Measurements from ENCODE around the gene PSTPIP1. TPM values are rescaled to one million over a fixed set of nuclear protein-coding genes. Genes with fewer than 3 reads are reported as not detected.

Gene PSTPIP1
- total RNA-seq, 1 experiment from 2014 or later = 1.2 TPM

GRCh38 chr15:77010857-77011256 is 15.9 kb downstream of the PSTPIP1 start:
- H3K27me3 Mint-ChIP-seq (ENCODE audit: insufficient read depth, unreplicated experiment) = no peaks in the 10 kb centered on the region
- DNase-seq (ENCODE audit: unreplicated experiment) = no peak
- H3K4me1 Mint-ChIP-seq (ENCODE audit: insufficient read depth, unreplicated experiment) = no peaks in the 10 kb centered on the region
- H3K4me3 Mint-ChIP-seq (ENCODE audit: unreplicated experiment) = no peak overlapping the region
- no peak for TF ChIP-seq CTCF (IDR thresholded peaks at IDR 0.05; ENCODE audit: unreplicated experiment)
- no peak overlapping the region for H3K27ac Mint-ChIP-seq (ENCODE audit: low read depth, unreplicated experiment)
- H3K36me3 Mint-ChIP-seq (ENCODE audit: insufficient read depth, unreplicated experiment) = no peaks in the 10 kb centered on the region
- CTCF ChIA-PET = interaction anchor here (0.6 kb wide), 1 partner anchor 788 kb away, joined by 3 read pairs; no protein-coding TSS in a partner anchor
- no peaks in the 10 kb centered on the region for H3K9me3 Mint-ChIP-seq (ENCODE audit: unreplicated experiment)
- POLR2A ChIA-PET = no interaction called here
- BruUV-seq (replicated peaks) = no TSS peak
- intact Hi-C loops (cut with micrococcal nuclease) = no loop called here

- TF ChIP-seq CTCF (IDR thresholded peaks at IDR 0.05; ENCODE audit: unreplicated experiment) = no peak
- no peaks in the 10 kb centered on the region for H3K4me1 Mint-ChIP-seq (ENCODE audit: insufficient read depth, unreplicated experiment)
- CTCF ChIA-PET = interaction anchor here (0.8 kb wide), 1 partner anchor 10 kb away, joined by 3 read pairs; no protein-coding TSS in a partner anchor
- H3K27ac Mint-ChIP-seq (ENCODE audit: low read depth, unreplicated experiment) = no peak overlapping the region
- H3K9me3 Mint-ChIP-seq (ENCODE audit: unreplicated experiment) = no peaks in the 10 kb centered on the region
- no peaks in the 10 kb centered on the region for H3K27me3 Mint-ChIP-seq (ENCODE audit: insufficient read depth, unreplicated experiment)
- no TSS peak for BruUV-seq (replicated peaks)
- intact Hi-C loops (cut with micrococcal nuclease) = no loop called here
- no peak for DNase-seq (ENCODE audit: unreplicated experiment)
- H3K36me3 Mint-ChIP-seq (ENCODE audit: insufficient read depth, unreplicated experiment) = no peaks in the 10 kb centered on the region
- no peak overlapping the region for H3K4me3 Mint-ChIP-seq (ENCODE audit: unreplicated experiment)
- POLR2A ChIA-PET = no interaction called here
Observed at GRCh38 chr15:77012117-77012712, 17.3 kb downstream of the PSTPIP1 start.

- no peaks in the 10 kb centered on the region for H3K4me1 Mint-ChIP-seq (ENCODE audit: insufficient read depth, unreplicated experiment)
- no peak overlapping the region for H3K27ac Mint-ChIP-seq (ENCODE audit: low read depth, unreplicated experiment)
- TF ChIP-seq CTCF (IDR thresholded peaks at IDR 0.05; ENCODE audit: unreplicated experiment) = no peak
- H3K9me3 Mint-ChIP-seq (ENCODE audit: unreplicated experiment) = no peaks in the 10 kb centered on the region
- H3K36me3 Mint-ChIP-seq (ENCODE audit: insufficient read depth, unreplicated experiment) = no peaks in the 10 kb centered on the region
- intact Hi-C loops (cut with micrococcal nuclease) = no loop called here
- ChIA-PET POLR2A (no interaction called here), CTCF (interaction anchor here (0.8 kb wide), 1 partner anchor 10 kb away, joined by 3 read pairs; no protein-coding TSS in a partner anchor)
- H3K4me3 Mint-ChIP-seq (ENCODE audit: unreplicated experiment) = no peak overlapping the region
- BruUV-seq (replicated peaks) = no TSS peak
- no peaks in the 10 kb centered on the region for H3K27me3 Mint-ChIP-seq (ENCODE audit: insufficient read depth, unreplicated experiment)
- no peak for DNase-seq (ENCODE audit: unreplicated experiment)
Observed at GRCh38 chr15:77012868-77013267, 17.9 kb downstream of the PSTPIP1 start.

- Mint-ChIP-seq H3K4me1 (ENCODE audit: insufficient read depth, unreplicated experiment) (no peaks in the 10 kb centered on the region), H3K36me3 (ENCODE audit: insufficient read depth, unreplicated experiment) (no peaks in the 10 kb centered on the region), H3K4me3 (ENCODE audit: unreplicated experiment) (no peak overlapping the region), H3K9me3 (ENCODE audit: unreplicated experiment) (no peaks in the 10 kb centered on the region), H3K27ac (ENCODE audit: low read depth, unreplicated experiment) (peak overlapping the region; percentile 14), H3K27me3 (ENCODE audit: insufficient read depth, unreplicated experiment) (no peaks in the 10 kb centered on the region)
- no peak for TF ChIP-seq CTCF (IDR thresholded peaks at IDR 0.05; ENCODE audit: unreplicated experiment)
- BruUV-seq (replicated peaks) = no TSS peak
- ChIA-PET CTCF (no interaction called here), POLR2A (no interaction called here)
- intact Hi-C loops (cut with micrococcal nuclease) = no loop called here
- DNase-seq (ENCODE audit: unreplicated experiment) = peak; percentile 33
Observed at GRCh38 chr15:77013776-77014131, 18.8 kb downstream of the PSTPIP1 start.
